Measurements from ENCODE around the gene PLXNA4.

DNA sequence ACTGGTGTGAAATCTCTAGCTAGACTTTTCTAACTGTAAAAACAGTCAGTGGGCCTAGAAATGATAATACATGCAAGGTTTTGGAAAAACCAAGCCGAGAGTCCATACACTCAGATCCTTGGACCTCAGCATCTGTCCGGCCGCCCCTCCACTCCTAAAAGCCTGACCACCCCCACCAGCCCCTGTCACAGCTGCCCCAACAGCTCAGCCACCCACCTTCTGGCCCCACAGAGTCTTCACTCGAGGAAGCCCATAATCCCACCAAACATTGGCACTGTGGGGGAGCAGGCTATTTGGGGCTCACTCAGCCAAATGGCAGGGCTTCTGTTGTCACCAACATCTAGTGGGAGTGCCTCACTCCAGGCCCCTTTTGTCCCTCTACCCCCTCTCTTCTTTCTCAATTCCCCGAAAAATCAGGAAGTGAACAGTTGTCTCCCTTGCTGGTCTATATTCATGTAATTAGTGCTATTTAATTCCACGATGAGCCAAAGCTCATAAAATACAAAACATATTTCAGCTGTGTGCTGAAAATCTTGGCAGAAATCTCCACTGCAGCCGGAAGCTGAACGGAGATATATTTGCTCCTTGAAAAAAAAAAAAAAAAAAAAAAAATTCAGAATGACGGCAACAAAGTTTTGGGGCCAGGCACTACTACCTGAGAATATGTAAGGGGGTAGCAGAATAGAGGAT, 55.5 kb downstream of the PLXNA4 start:
- TF ChIP-seq ATF7 (IDR thresholded peaks at IDR 0.05): no peak
- TF ChIP-seq HLTF (IDR thresholded peaks at IDR 0.05): no peak
- no peak for TF ChIP-seq POLR2A (conservative IDR thresholded peaks at IDR 0.05)
- no peak for TF ChIP-seq CBX8 (IDR thresholded peaks at IDR 0.05; ENCODE audit: borderline replicate concordance, extremely low read depth, low read depth, low read length, poor library complexity, severe bottlenecking)
- TF ChIP-seq SAP30 (IDR thresholded peaks at IDR 0.05; ENCODE audit: borderline replicate concordance, insufficient read depth, low read depth, low read length, poor library complexity, severe bottlenecking): no peak
- TF ChIP-seq KAT8 (IDR thresholded peaks at IDR 0.05; ENCODE audit: low read depth): no peak
- TF ChIP-seq, protein P1, sequence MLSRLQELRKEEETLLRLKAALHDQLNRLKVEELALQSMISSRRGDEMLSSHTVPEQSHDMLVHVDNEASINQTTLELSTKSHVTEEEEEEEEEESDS (CRISPR knock-in tag; IDR thresholded peaks at IDR 0.05): no peak
- TF ChIP-seq, protein P2, sequence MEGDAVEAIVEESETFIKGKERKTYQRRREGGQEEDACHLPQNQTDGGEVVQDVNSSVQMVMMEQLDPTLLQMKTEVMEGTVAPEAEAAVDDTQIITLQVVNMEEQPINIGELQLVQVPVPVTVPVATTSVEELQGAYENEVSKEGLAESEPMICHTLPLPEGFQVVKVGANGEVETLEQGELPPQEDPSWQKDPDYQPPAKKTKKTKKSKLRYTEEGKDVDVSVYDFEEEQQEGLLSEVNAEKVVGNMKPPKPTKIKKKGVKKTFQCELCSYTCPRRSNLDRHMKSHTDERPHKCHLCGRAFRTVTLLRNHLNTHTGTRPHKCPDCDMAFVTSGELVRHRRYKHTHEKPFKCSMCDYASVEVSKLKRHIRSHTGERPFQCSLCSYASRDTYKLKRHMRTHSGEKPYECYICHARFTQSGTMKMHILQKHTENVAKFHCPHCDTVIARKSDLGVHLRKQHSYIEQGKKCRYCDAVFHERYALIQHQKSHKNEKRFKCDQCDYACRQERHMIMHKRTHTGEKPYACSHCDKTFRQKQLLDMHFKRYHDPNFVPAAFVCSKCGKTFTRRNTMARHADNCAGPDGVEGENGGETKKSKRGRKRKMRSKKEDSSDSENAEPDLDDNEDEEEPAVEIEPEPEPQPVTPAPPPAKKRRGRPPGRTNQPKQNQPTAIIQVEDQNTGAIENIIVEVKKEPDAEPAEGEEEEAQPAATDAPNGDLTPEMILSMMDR (IDR thresholded peaks at IDR 0.05 in 2 of 3, conservative IDR thresholded peaks at IDR 0.05 in 1 of 3; ENCODE audit: insufficient read depth in 2 of 3, low read depth in 1 of 3, low read length in 3 of 3): no peak
- TF ChIP-seq NFXL1 (CRISPR knock-in tag; IDR thresholded peaks at IDR 0.05): no peak
- TF ChIP-seq EP300 (IDR thresholded peaks at IDR 0.05; ENCODE audit: low read length): no peak
- TF ChIP-seq NCOR1 (IDR thresholded peaks at IDR 0.05): no peak
- TF ChIP-seq, protein P3, sequence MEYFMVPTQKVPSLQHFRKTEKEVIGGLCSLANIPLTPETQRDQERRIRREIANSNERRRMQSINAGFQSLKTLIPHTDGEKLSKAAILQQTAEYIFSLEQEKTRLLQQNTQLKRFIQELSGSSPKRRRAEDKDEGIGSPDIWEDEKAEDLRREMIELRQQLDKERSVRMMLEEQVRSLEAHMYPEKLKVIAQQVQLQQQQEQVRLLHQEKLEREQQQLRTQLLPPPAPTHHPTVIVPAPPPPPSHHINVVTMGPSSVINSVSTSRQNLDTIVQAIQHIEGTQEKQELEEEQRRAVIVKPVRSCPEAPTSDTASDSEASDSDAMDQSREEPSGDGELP (CRISPR knock-in tag; IDR thresholded peaks at IDR 0.05; ENCODE audit: borderline replicate concordance): no peak
- TF ChIP-seq DACH1 (IDR thresholded peaks at IDR 0.05; ENCODE audit: partially characterized antibody): no peak
- TF ChIP-seq, protein P4, sequence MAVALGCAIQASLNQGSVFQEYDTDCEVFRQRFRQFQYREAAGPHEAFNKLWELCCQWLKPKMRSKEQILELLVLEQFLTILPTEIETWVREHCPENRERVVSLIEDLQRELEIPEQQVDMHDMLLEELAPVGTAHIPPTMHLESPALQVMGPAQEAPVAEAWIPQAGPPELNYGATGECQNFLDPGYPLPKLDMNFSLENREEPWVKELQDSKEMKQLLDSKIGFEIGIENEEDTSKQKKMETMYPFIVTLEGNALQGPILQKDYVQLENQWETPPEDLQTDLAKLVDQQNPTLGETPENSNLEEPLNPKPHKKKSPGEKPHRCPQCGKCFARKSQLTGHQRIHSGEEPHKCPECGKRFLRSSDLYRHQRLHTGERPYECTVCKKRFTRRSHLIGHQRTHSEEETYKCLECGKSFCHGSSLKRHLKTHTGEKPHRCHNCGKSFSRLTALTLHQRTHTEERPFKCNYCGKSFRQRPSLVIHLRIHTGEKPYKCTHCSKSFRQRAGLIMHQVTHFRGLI (CRISPR knock-in tag; IDR thresholded peaks at IDR 0.05): no peak
